GM19043 (cell line): Measurements from ENCODE around the gene LEMD1.
"Not testable (repeated sequence)": the region's sequence is repeated elsewhere in the genome, so short reads cannot be mapped to it uniquely, and the experiment has no call there.

Experiments
- ATAC-seq: cut with Tn5 transposase; IDR thresholded peaks from one replicate; pipeline ENCODE4 v1.9.1; 2021; ENCODE audit warnings: low read depth; ENCODE audit not compliant: unreplicated experiment

Gene LEMD1

DNA sequence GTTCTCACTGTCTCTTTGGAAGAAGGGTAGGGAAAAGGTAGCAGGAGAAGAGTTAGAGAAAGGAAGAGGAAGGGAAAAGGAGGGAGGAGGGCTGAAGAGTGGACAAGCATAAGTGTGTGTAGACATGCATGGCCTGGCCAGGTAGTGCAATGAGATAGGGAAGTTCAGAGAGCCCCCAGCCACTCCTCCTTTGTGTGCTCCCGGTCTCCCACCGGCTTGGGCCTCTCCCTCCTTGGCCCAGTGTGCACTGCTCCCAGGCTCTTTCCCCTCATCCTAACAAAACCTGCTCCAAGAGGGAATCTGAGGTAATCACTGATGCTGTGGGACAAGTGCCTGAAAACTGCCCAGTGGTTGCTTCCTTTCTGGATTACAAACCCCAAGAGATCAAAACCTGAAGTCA is 10.3 kb upstream of the LEMD1 start:
- ATAC-seq: no peak

DNA sequence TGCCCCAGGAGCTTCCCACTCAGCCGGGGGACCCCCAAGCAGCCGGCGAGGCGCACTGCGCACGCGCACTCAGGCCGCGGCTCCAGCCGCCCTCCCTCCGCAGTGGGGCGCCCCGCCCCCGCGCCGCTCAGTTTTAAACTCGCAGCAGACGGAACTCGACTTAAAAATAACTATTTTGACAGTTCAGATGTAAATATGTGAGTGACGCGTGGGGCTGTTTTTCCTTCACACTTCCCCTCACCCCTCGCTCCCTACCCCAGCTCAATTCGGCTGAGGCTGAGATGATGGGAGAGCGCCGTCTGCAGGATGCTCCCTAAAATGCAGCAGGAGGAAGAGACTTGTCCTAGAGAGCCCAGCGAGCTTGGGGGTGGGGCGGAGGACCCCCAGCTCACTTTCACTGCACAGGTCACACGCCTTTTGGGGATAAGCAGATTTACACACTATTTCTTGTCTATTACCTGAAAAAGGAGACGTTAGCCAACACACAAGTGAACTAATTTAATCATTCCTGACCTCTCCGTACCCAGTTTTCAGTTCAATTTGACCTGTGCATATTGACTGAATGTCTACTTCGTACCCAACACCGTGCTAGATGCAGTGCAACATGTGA is 8.9 kb upstream of the LEMD1 start:
- no peak for ATAC-seq

DNA sequence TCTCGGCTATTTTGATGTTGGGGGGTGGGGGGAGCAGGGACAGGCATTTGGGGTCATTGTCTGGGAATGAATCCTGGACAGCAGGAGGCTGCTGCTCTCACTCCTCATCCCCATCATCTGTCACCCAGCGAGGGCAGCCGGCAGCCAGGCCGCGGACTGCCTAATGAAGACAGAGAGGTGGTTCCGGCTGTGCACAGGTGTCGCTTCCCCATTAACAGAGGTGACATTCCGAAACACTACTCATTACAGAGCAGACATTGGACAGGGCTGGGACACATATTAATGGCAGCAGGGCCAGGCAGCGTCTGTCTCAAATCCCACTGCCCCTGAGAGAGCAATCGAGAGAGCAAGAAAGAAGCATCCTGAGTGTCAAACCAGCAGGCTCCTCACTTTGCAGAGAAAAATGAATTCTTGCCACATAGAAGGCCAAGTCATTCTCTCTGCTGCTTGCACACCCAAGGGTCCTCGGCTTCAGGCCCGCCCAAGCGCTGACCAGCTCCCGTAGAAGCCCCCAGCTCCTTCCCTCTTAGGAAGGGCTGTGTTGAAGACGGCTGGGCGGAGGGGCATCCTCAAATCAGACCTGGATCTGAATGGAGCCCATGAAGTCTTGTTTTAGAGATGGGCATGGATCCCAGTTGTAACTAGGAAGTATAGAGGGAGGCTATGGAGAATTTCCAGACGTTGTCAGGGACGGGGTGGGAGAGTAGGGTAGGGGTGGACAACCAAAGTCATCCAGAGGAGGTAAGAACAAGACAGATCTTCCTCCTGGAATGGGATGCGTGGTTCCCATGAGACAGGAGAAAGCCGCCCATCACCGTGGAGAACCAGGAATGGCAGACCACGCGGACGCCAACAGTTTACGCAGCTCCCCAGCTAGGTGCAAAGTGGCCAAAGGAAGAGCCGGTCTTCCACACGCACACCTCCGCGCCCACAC is 8.2 kb upstream of the LEMD1 start:
- no peak for ATAC-seq

DNA sequence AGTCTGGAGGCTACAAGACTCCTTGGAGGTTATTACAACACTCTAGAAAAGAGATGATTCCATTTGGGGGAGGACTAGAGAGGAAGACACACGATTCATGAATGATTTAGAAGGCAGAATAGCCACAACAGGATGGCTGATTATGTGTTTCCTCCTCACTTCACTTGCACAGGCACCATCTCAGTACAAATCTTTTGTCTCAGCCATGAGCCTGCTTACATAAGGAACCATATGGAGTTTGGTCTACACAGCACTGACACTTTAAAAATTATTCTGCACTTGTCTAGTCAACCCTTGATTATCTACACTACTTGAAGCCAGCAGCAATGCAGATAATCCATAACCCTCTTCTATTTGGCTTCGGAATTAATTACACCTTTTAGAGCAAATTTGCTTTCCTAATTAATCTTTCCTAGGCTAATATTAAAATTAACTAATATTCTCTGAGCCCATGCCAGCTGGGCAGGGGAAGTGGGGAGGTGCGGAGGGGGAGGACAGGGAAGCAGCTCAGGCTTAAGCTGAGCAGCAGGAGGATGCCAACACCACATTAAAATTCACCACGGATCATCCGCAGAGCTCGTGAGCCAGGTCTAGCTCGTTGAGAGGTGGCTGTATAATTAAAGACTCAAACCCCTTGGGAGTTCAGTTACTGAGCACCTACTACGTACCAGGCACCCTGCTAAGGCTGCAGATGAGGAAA is 3.2 kb upstream of the LEMD1 start:
- no peak for ATAC-seq

DNA sequence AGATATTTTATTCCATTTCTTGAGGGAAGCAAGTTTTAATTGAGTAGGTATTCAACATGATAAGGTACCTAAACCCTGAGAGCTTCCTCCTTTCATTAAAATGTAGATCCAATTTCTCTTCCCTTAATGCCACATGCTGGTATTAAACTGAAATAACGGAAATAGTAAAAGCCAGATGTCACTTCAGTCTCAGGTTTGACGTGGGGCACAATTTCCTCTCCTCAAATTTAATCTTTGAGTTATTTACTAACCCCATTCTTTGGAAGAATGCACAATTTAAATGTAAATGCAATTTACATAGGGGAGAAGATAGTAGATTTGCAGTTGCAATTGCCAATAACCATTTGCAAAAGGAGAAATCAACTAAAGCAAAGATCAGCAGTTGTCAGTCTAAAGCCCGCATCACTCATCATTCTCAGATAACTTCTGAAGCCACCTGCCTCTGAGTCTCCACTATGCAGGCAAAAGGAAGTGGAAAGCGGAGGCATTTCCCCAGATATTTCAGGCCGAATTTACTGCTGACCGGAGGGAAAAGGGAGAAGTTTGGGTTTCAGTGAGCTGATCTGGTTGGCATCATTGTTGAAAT is 2.1 kb upstream of the LEMD1 start:
- ATAC-seq: no peak

DNA sequence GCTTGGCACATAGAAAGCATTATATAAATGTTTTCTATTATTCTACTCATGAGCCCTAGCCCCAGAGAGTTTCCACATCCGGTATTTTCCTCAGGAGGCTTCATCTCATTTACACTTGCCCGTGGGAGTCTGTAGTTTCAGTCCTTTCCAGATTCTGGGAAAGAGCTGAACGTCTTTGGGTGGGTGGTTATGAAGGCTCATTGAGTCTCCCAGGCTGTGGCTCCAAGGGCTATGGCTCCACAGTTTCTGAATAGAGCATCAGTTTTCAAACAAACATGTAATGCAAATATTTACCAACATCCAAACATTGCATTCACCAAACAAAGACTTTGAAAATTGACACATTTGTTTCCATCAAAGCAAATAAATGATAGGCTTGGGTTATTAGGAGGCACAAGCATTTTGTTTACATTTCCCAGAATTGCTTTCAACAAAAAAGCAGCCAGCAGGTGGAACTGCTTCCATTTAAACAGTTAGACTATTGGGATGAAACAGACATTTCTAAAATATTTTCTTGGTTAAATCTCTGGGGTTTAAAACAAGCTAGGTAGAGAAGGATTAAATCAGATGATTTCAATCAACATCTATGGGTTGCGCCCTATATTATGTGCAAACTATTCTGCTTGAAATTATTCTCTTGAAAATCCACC is 1.3 kb upstream of the LEMD1 start:
- no peak for ATAC-seq

DNA sequence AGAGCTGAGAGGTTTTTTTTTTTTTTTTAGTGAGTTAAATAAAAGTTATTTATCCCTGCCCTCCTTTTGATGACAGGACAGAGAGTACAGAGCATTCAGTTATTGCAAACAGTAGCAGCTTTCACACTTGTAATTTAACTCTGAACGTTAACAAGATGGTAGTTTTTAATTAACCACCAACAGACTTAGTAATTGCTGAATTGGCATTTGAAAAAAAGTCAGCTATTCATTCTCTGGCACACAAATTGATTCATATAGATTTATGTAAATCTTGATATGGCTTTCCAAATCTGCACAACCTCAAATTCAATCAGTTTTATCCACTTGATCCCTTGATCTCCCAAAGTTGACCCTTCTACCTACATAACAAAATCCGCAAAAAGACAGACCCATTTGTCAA is 918 bp downstream of the LEMD1 start:
- no peak for ATAC-seq

DNA sequence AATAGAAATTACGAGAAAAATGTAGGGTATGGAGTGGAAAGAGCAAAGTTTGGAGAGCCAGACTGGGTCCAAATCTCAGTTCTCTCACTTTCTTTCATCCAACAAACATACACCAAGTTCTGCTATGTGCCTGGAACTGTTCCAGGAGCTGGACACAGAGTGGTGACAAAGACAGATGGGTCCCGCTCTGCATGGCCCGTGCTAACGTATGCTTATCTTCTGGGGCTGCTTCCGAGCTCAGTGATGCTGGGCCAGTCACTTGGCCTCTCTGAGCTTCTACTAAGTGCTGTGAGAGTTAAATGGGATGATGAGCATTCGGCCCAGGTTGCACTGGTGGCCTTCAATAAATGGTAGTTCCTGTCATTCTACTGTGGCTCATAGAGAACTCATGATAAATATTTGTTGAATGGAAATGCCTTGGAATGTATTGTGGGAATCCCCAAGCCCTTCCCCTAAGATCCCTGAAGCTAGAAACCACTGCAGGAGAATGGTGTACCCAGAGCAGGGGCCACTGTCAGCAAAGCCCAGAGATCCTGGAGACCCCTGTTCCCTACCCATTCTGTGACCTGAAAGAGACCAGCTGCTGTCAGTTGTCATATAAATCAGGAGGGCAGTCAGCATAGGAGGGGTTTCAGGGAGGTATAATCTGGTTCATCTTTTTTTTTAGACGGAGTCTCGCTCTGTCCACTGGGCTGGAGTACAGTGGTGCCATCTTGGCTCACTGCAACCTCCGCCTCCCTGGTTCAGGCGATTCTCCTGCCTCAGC is 3.8 kb downstream of the LEMD1 start:
- no peak for ATAC-seq

DNA sequence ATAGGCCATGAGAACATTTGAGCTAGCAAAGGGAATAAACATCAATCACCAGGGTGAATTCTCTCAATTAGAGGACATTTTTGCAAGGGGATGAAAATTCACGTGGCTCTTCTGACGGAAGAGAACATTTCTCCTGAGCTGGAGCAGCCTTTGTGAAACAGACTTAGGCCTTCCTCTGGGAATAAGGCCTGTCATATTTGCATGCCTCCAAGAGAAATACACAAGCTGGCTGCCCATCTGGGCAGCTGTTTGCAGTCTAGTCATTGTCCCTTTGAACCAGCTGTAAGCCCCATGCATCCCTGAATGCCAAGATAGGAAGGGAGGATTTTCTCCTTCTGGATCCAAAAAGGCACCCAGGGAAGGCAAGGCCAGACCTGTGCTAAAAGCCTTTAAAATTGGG is 5.5 kb downstream of the LEMD1 start:
- no peak for ATAC-seq

DNA sequence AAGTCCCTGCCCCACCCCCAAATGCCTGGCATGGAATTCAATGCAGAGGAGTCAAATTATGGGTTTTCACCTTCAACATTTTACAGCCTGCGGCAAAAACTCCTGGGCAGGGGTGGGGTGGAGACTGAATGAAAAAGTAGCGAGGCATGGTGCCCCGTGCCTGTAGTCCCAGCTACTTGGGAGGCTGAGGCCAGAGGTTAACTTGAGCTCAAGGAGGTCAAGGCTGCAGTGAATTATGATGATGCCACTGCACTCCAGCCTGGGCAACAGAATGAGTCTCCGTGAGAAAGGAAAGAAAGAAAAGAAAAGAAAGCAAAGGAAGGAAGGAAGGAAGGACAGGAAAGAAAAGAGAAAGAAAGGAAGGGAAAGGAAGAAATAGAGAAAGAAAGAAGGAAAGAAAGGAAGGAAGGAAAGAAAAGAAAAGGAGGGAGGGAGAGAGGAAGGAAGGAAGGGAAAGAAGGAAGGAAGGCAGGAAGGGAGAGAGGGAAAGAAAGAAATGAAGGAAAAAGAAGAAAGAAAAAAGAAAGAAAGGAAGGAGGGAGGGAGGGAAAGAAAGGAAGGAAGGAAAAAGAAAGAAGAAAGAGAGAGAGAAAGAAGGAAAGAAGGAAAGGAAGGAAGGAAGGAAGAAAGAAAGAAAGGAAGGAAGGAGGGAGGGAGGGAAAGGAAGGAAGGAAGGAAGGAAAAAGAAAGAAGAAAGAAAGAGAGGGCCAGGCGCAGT is 11.1 kb downstream of the LEMD1 start:
- ATAC-seq: no peak

DNA sequence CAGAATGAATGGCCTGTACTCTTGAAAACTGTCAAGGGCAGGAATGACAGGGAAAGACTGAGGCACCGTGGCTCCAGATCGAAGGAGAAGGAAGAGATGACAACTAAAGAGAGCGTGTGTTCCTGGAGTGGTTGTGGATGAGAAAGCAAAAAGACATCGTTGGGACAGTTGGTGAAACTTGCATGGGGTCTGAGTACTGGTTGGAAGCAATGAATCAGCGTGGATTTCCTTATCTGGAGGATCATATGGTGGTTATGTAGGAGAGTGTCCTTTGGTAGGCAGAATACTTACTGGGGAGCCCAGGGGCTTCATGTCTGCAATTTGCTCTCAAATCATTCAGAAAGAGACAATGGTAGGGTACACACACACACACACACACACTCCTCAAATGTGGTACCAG is 13.9 kb downstream of the LEMD1 start:
- ATAC-seq: no peak

DNA sequence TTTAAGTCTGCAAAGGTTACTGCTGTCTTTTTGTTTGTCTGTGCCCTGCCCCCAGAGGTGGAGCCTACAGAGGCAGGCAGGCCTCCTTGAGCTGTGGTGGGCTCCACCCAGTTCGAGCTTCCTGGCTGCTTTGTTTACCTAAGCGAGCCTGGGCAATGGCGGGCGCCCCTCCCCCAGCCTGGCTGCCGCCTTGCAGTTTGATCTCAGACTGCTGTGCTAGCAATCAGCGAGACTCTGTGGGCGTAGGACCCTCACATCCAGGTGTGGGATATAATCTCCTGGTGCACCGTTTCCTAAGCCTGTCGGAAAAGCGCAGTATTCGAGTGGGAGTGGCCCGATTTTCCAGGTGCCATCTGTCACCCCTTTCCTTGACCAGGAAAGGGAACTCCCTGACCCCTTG is 15.6 kb downstream of the LEMD1 start:
- not testable (repeated sequence) for ATAC-seq

DNA sequence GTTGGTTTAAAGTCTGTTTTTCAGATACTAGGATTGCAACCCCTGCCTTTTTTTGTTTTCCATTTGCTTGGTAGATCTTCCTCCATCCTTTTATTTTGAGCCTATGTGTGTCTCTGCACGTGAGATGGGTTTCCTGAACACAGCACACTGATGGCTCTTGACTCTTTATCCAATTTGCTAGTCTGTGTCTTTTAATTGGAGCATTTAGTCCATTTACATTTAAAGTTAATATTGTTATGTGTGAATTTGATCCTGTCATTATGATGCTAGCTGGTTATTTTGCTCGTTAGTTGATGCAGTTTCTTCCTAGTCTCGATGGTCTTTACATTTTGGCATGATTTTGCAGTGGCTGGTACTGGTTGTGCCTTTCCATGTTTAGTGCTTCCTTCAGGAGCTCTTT is 17.4 kb downstream of the LEMD1 start:
- not testable (repeated sequence) for ATAC-seq

DNA sequence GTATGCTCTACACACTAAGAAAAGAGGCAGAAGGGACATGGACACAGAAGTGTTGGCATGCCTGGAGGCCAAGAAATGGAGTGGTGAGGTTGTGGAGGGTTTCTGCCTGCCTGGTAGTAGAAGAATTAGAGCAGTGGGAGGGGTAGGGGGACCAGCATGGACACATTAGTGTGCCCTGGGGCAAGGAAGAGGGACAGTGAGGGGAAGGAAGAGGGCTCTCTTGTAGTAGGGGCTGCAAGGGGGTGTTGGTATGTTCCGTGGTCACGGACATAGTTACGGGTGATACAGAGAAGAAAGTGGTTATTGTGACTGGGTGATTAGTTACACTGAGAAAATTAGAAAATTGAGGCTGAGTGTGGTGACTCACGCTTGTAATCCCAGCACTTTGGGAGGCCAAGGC is 23.3 kb downstream of the LEMD1 start:
- no peak for ATAC-seq

DNA sequence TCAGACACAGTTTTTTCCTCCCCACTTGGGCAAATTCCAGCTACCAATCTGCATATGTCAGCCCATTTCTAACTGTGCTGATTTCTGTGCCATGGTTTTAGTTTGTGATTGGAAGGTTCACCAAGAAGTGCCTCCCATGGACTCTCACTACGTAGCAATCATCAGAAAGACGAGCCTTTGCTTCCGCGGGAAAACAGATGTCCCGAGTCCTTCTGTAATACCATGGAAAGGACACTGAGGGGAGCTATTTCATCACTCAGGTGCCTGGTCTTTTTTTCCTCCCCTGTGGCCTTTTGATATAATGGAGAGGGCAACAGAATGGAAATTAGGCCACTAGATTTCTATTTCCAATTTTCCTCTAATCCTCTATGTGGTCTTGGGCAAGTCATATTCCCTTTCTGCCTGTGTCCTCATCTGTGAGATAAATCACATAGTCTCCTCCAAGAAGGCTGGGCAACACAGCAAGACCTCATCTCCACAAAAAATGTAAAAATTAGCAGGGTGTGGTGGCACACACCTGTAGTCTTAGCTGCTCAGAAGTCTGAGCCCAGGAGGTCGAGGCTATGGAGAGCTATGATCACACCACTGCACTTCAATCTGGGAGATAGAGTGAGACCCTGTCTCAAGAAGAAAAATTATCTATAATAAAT is 24.8 kb downstream of the LEMD1 start:
- no peak for ATAC-seq

DNA sequence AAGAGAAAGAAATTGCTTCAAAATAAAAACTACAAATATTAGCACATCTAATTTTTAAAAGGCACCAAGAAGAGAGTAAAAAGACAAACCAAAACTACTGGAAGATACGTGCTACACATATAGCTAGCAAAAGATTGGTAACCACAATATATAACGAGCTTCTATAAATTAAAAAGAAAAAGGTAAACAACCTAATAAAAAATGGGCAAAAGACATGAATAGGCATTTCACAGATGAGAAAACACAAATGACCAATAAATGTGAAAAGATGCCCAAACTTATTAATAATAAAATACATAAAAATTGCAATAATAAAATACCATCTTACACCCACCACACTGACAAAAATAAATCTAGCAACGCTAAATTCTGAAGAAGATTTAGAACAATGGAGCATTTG is 26.2 kb downstream of the LEMD1 start:
- ATAC-seq: no peak

DNA sequence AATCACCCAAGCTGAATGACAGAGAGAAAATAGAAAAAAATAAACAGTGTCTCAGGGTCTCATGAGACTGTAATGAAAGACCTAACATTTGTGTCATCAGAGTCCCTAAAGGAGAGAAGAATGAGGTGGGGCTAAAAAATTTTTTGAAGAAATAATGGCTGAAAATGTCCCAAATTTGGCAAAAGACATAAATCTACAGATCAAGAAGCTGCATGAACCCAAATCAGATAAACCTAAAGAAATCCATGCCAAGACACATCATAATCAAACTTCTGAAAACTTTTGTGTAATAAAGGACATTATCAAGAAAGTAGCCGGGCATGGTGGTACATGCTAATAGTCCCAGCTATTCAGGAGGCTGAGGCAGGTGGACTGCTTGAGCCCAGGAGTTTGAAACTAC is 29.2 kb downstream of the LEMD1 start:
- ATAC-seq: no peak

DNA sequence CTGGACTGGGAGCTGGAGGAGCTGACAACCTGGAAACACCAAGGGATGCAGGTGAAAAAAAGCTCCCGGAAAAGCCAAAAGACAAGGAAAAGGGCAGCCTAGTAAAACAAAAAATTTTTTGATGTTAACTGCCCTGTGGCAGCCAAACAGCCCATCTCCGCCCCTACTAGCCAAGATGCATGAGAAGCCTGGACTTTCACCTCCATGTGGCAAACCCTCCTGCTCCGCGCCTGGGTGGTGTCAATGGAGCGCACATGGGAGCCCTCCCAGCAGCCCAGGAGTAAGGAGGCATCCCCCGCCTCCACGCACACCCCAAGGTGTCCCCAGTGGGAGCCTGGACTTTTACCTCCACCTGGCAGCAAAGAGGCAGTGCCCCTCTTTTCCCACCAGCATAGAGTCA is 30.5 kb downstream of the LEMD1 start:
- ATAC-seq: no peak

DNA sequence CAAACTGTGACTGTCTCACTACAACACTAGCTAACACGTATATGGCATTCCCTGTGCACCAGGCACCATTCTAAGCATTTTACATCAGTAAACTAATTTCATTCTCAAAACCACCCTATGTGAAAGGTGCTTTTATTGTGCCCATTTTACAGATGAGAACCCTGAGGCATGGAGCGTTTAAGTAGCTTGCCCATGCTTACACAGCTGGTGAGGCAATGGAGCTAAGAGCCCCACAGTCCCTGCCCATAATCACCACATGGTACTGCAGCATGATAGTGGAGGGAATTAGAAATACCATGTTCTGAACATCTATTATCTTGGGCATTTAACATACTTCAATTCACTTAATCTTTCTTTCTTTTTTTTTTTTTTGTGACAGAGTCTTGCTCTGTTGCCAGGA is 34.0 kb downstream of the LEMD1 start:
- ATAC-seq: no peak
